Ascending aorta (tissue), 2 donors: ENCODE measurements around the gene RBCK1. TPM values are rescaled to one million over a fixed set of nuclear protein-coding genes. Genes with fewer than 3 reads are reported as not detected.
A peak's percentile ranks its signal among the peaks of the same experiment; 100 is the strongest.

ENCODE experiments used
- DNase-seq, 2 donors: peaks; one replicate each; pipeline ENCODE4 v3.0.0-alpha.2; 2019; ENCODE audit warnings: low spot score in 2 of 2
- H3K27ac ChIP-seq, 2 donors: fragments of 200-600 bp; sonication (generic); one replicate each; pipeline ENCODE4 v1.5.1; 2016 to 2017; ENCODE audit warnings: mild to moderate bottlenecking in 1 of 2
- H3K27me3 ChIP-seq: fragments of 200-600 bp; sonication (generic); one replicate; pipeline ENCODE4 v1.5.1; 2017
- H3K36me3 ChIP-seq, 2 donors: fragments of 200-600 bp; sonication (generic); one replicate each; pipeline ENCODE4 v1.5.1; 2016
- H3K4me1 ChIP-seq, 2 donors: fragments of 200-600 bp; sonication (generic); one replicate each; pipeline ENCODE4 v1.5.1; 2016 to 2017; ENCODE audit warnings: mild to moderate bottlenecking in 1 of 2
- H3K4me3 ChIP-seq, 2 donors: fragments of 200-600 bp; sonication (generic); one replicate each; pipeline ENCODE4 v1.5.1; 2016 to 2017; ENCODE audit warnings: mild to moderate bottlenecking in 1 of 2
- H3K9me3 ChIP-seq, 2 donors: fragments of 200-600 bp; sonication (generic); one replicate each; pipeline ENCODE4 v1.5.1; 2016
- CTCF ChIP-seq, 3 experiments: fragments of 200-600 bp in 2 of 3; fragments of 450-650 bp in 1 of 3; sonication (generic) in 2 of 3; IDR thresholded peaks; one replicate each; pipeline ENCODE4 v1.5.1; 2016 to 2019; ENCODE audit warnings: antibody characterized with exemption in 3 of 3, mild to moderate bottlenecking in 1 of 3, moderate library complexity in 1 of 3
- intact Hi-C: fragments of 100-400 bp; cut with DNase I; formaldehyde crosslinking; loops from one replicate; pipeline ENCODE4 v1.15.1; 2023
- total RNA-seq: library from RNA; depleted of rRNA; stranded (reverse); fragments of >200 nt; gene quantifications from one replicate; pipeline ENCODE4 v1.1.0, GENCODE V29; 2016

The RBCK1 gene
- total RNA-seq, 1 donor from 2014 or later, result 123 TPM

GRCh38 chr20:409697-410559 lies 1.8 kb downstream of the RBCK1 start:
- DNase-seq, result no peak
- Histone ChIP-seq H3K27me3 (no peaks in the 10 kb centered on the region), H3K4me3 (peak overlapping the region in 1 of 2 donors; percentile 90), H3K4me1 (peaks cover 0 to 13% of the 10 kb centered on the region in 2 donors), H3K27ac (peak overlapping the region in 1 of 2 donors; percentile 34), H3K36me3 (peaks cover 3 to 9% of the 10 kb centered on the region in 2 donors), H3K9me3 (no peaks in the 10 kb centered on the region)
- no peak for TF ChIP-seq CTCF (IDR thresholded peaks at IDR 0.05)
- intact Hi-C loops, result loop anchor here (2.0 to 5.0 kb wide), 3 partner anchors 63 to 422 kb away; partner anchors contain the start of genes CSNK2A1, FAM110A and NRSN2

- TF ChIP-seq CTCF (IDR thresholded peaks at IDR 0.05), result no peak
- H3K9me3 ChIP-seq, result no peaks in the 10 kb centered on the region
- peaks cover 8 to 19% of the 10 kb centered on the region in 2 donors for H3K36me3 ChIP-seq
- H3K27ac ChIP-seq, result no peak overlapping the region
- DNase-seq, result no peak
- H3K4me3 ChIP-seq, result no peak overlapping the region
- H3K4me1 ChIP-seq, result peaks cover 0 to 13% of the 10 kb centered on the region in 2 donors
- no peaks in the 10 kb centered on the region for H3K27me3 ChIP-seq
- intact Hi-C loops, result no loop called here
Measured at GRCh38 chr20:412081-412480, 4.0 kb downstream of the RBCK1 start.

- no peak for DNase-seq
- Histone ChIP-seq H3K4me3 (no peak overlapping the region), H3K27ac (no peak overlapping the region), H3K9me3 (no peaks in the 10 kb centered on the region), H3K27me3 (no peaks in the 10 kb centered on the region), H3K4me1 (peaks cover 0 to 8% of the 10 kb centered on the region in 2 donors), H3K36me3 (peaks cover 20 to 33% of the 10 kb centered on the region in 2 donors)
- intact Hi-C loops, result no loop called here
- TF ChIP-seq CTCF (IDR thresholded peaks at IDR 0.05), result no peak
Measured at GRCh38 chr20:414161-414560, 6.1 kb downstream of the RBCK1 start.

- Histone ChIP-seq H3K4me3 (no peak overlapping the region), H3K27ac (no peak overlapping the region), H3K4me1 (no peaks in the 10 kb centered on the region), H3K36me3 (peaks cover 31 to 42% of the 10 kb centered on the region in 2 donors), H3K27me3 (no peaks in the 10 kb centered on the region), H3K9me3 (no peaks in the 10 kb centered on the region)
- intact Hi-C loops, result no loop called here
- TF ChIP-seq CTCF (IDR thresholded peaks at IDR 0.05), result no peak
- DNase-seq, result no peak
Measured at GRCh38 chr20:415820-416322, 7.8 kb downstream of the RBCK1 start.

- intact Hi-C loops, result no loop called here
- no peaks in the 10 kb centered on the region for H3K27me3 ChIP-seq
- DNase-seq, result no peak
- H3K27ac ChIP-seq, result no peak overlapping the region
- no peaks in the 10 kb centered on the region for H3K4me1 ChIP-seq
- no peak overlapping the region for H3K4me3 ChIP-seq
- H3K9me3 ChIP-seq, result no peaks in the 10 kb centered on the region
- TF ChIP-seq CTCF (IDR thresholded peaks at IDR 0.05), result no peak
- H3K36me3 ChIP-seq, result peaks cover 43 to 51% of the 10 kb centered on the region in 2 donors
Measured at GRCh38 chr20:416950-417800, 9.1 kb downstream of the RBCK1 start.
